Vagina (tissue), 2 donors: ENCODE data around the gene MINDY1.

Experiments
- CTCF ChIP-seq, 3 experiments: fragments of 450-650 bp in 2 of 3; fragments of 200-600 bp in 1 of 3; sonication (generic) in 1 of 3; IDR thresholded peaks; one replicate each; pipeline ENCODE4 v1.5.1; 2017 to 2019; ENCODE audit warnings: antibody characterized with exemption in 3 of 3, mild to moderate bottlenecking in 2 of 3, moderate library complexity in 2 of 3
- POLR2A ChIP-seq, 2 donors: fragments of 450-650 bp; IDR thresholded peaks; one replicate each; pipeline ENCODE4 v1.6.1; 2017; ENCODE audit warnings: antibody characterized with exemption in 2 of 2, mild to moderate bottlenecking in 2 of 2, moderate library complexity in 2 of 2
- POLR2AphosphoS5 ChIP-seq, 2 donors: sonication (generic); formaldehyde crosslinking; IDR thresholded peaks; one replicate each; pipeline ENCODE4 v1.9.0; 2017; ENCODE audit warnings: antibody characterized with exemption in 2 of 2, mild to moderate bottlenecking in 2 of 2, low read depth in 1 of 2; ENCODE audit not compliant: insufficient read depth in 1 of 2

GRCh38 chr1:151011154-151011850, 4.6 kb upstream of the MINDY1 start:
- no peak for TF ChIP-seq CTCF (IDR thresholded peaks at IDR 0.05)
- no peak for TF ChIP-seq POLR2AphosphoS5 (IDR thresholded peaks at IDR 0.05; ENCODE audit: insufficient read depth in 1 of 2, low read depth in 1 of 2)
- no peak for TF ChIP-seq POLR2A (IDR thresholded peaks at IDR 0.05)
